ENCODE measurements around the gene NPAS4. TPM values are rescaled to one million over a fixed set of nuclear protein-coding genes. Genes with fewer than 3 reads are reported as not detected.

The NPAS4 gene
- total RNA-seq, 2 experiments from 2014 or later, result not detected

DNA sequence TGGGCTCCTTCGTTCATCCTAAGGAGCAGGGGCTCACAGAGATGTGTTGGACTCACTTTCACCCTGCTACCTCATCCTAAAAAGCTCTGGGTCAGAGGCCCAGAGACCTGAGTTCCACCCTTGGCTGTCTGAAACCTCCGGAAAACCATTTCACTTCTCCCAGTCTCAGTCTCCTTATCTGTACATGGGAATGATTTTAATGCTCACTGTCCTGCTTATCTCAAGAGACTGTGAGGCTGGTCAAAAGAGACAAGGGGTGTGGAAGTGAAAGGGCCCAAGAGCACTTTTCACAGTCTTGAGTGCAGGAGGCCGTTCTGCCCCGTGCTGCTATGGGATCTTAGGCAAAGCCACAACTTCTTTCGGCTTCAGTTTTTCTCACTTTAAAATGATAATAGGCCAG, 13.2 kb upstream of the NPAS4 start:
- Mint-ChIP-seq H3K4me3 (no peak overlapping the region), H3K27me3 (peaks cover 12% of the 10 kb centered on the region), H3K36me3 (no peaks in the 10 kb centered on the region), H3K27ac (no peak overlapping the region), H3K4me1 (ENCODE audit: low read depth) (peaks cover 4% of the 10 kb centered on the region), H3K9me3 (no peaks in the 10 kb centered on the region)
- POLR2A ChIA-PET, result no interaction called here
- DNase-seq, result no peak
- intact Hi-C loops (cut with micrococcal nuclease), result loop anchor here (1.0 to 2.0 kb wide), 5 partner anchors 11 to 271 kb away; partner anchors contain the start of genes DPP3 and MRPL11
- CTCF ChIA-PET, result interaction anchor here (0.7 to 4.9 kb wide), 14 partner anchors 10 to 390 kb away, joined by 3 to 104 read pairs (median 8); partner anchors contain the start of genes DPP3, MRPL11, NPAS4 and RBM4B

DNA sequence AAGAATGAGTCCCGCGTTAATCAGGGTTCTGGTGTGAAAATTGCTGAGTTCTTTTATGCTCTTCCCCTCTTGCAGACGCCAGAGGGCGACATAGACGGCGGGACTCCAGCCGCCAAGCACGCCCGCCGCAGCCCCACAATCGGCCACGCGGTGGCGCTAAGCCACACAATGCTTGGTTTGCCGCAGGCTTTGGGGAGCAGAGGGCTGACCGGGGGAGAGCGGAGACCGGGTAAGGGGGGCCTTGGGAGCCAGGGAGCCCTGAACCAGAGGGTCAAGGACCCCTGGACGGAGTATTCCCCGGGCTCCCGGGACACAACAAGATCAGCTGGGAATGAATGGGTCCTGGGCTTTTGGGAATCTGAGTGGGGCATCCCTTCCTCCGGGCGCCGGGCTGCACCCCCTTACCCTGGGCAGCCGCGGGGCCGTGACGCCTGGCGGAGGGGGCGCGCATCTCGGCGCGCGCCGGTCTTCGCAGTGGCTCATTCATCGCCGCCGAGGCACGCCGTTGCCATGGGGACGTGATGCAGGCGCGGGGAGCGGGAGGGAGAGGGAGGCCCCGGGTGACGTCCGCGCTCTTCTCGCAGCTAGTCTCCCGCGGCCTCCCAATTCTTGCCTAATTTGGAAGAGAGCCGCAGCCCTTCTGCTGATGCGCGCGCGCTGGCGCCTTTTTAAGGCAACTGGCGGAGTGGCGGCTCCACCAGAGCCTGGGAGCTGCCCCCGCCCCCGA, 12.2 kb upstream of the NPAS4 start:
- H3K4me3 Mint-ChIP-seq, result peak overlapping the region; percentile 67
- ChIA-PET CTCF (interaction anchor here (0.6 to 4.9 kb wide), 25 partner anchors 8 to 691 kb away, joined by 3 to 104 read pairs (median 4); partner anchors contain the start of genes DPP3, MRPL11, NPAS4 and PELI3), POLR2A (no interaction called here)
- H3K9me3 Mint-ChIP-seq, result no peaks in the 10 kb centered on the region
- intact Hi-C loops (cut with micrococcal nuclease), result loop anchor here (1.0 to 2.0 kb wide), 5 partner anchors 10 to 270 kb away; partner anchors contain the start of genes DPP3 and MRPL11
- DNase-seq, result peak; percentile 93
- H3K4me1 Mint-ChIP-seq (ENCODE audit: low read depth), result peaks cover 4% of the 10 kb centered on the region
- H3K36me3 Mint-ChIP-seq, result no peaks in the 10 kb centered on the region
- H3K27ac Mint-ChIP-seq, result no peak overlapping the region
- H3K27me3 Mint-ChIP-seq, result peaks cover 17% of the 10 kb centered on the region

DNA sequence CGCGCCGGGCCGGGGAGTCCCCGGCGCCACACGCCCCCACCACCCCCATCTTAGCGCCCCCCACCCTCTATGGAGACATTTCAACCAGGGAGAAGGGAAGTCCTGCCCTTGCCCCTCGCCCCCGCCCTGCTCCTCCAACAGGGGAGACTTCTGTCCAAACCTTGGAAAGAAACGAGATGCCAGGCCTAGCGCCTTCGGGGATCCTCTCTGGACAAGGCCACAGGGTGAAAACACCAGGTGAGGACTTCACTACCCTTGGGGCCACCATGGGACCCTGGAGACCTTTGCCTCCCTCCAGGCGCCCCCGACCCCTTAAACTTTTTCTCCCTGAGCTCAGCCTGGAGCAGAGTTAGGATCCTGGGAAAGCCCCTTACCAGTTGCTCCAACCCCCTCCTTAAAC, 11.6 kb upstream of the NPAS4 start:
- no peak for DNase-seq
- H3K9me3 Mint-ChIP-seq, result no peaks in the 10 kb centered on the region
- no peaks in the 10 kb centered on the region for H3K36me3 Mint-ChIP-seq
- H3K4me3 Mint-ChIP-seq, result no peak overlapping the region
- ChIA-PET CTCF (interaction anchor here (0.7 to 4.9 kb wide), 23 partner anchors 8 to 269 kb away, joined by 3 to 104 read pairs (median 5); partner anchors contain the start of genes DPP3, MRPL11, NPAS4 and PELI3), POLR2A (no interaction called here)
- H3K27me3 Mint-ChIP-seq, result peaks cover 18% of the 10 kb centered on the region
- no peak overlapping the region for H3K27ac Mint-ChIP-seq
- intact Hi-C loops (cut with micrococcal nuclease), result loop anchor here (2.0 kb wide), 1 partner anchor 30 kb away; the partner anchor contains the start of gene MRPL11
- peaks cover 4% of the 10 kb centered on the region for H3K4me1 Mint-ChIP-seq (ENCODE audit: low read depth)

DNA sequence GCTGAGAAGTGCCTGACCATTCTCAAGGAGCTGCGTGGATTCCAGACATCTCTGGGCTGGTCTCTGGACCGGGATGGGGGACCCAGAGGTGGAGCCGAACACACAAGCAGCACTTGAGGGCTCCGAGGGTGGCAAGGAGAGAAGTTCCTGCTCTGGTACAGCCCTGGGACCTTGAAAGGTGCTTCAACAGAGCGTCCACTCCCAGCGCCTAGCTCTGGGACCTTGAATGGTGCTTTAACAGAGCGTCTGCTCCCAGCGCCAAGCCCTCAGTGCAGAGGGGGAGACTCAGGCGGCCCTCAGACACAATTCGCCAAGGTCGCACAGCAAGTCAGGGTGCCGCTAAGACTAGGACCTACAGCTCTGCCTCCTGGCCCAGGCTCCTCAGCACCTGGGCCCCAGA, 10.6 kb upstream of the NPAS4 start:
- H3K9me3 Mint-ChIP-seq, result no peaks in the 10 kb centered on the region
- H3K27ac Mint-ChIP-seq, result no peak overlapping the region
- ChIA-PET POLR2A (no interaction called here), CTCF (interaction anchor here (0.6 to 4.9 kb wide), 6 partner anchors 7 to 273 kb away, joined by 3 to 104 read pairs (median 26); partner anchors contain the start of genes MRPL11, NPAS4 and RBM4B)
- no peaks in the 10 kb centered on the region for H3K36me3 Mint-ChIP-seq
- no peak for DNase-seq
- peaks cover 4% of the 10 kb centered on the region for H3K4me1 Mint-ChIP-seq (ENCODE audit: low read depth)
- intact Hi-C loops (cut with micrococcal nuclease), result no loop called here
- no peak overlapping the region for H3K4me3 Mint-ChIP-seq
- H3K27me3 Mint-ChIP-seq, result peaks cover 26% of the 10 kb centered on the region

DNA sequence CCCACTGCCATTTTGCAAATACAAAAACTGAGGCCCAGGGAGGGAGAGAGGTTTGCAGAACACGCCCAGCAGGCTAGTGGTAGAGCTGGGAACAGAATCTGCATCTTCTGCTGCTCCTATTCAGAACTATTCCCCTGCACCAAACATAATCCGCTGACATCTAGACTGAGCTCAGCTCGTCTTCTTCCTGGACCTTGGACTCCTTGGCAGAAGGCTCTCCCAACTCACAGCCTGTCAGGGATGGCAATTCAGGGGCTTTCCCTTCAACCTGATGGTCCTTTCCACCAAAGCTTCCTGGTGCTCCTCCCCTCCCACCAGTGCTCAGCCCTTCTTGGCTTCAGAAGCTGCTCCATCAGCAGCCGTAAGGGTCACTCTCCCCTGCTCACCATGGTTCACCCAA, 9.5 kb upstream of the NPAS4 start:
- POLR2A ChIA-PET, result no interaction called here
- Mint-ChIP-seq H3K4me3 (no peak overlapping the region), H3K9me3 (no peaks in the 10 kb centered on the region)

DNA sequence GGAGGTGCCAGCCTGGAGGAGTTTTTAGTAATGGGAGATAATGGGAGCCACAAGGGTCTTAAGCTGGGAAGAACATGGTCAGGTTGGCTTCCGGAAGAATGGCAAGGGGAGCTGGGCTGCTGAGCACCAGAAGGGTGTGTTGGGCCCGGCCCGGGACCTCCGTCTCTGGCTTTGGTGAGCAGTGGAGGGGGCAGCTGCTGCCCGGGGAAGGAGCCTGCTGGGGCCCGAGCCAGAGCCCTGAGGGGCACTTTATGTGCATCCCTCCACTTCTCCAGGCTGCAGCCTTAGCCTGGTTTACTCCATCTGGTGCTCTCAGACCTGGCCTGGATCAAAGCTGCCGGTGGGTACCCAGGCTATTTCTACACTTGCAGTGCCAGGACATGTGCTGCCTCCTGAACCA, 8.7 kb upstream of the NPAS4 start:
- H3K36me3 Mint-ChIP-seq, result no peaks in the 10 kb centered on the region
- intact Hi-C loops (cut with micrococcal nuclease), result no loop called here
- DNase-seq, result no peak
- POLR2A ChIA-PET, result no interaction called here
- H3K4me1 Mint-ChIP-seq (ENCODE audit: low read depth), result peaks cover 11% of the 10 kb centered on the region
- peaks cover 42% of the 10 kb centered on the region for H3K27me3 Mint-ChIP-seq
- no peak overlapping the region for H3K27ac Mint-ChIP-seq
- H3K4me3 Mint-ChIP-seq, result no peak overlapping the region
- CTCF ChIA-PET, result interaction anchor here (0.7 to 1.7 kb wide), 4 partner anchors 26 to 422 kb away, joined by 3 to 5 read pairs (median 4); partner anchors contain the start of gene MRPL11
- H3K9me3 Mint-ChIP-seq, result no peaks in the 10 kb centered on the region

More for the DNA sequence above, 9.5 kb upstream of the NPAS4 start:
- peaks cover 4% of the 10 kb centered on the region for H3K4me1 Mint-ChIP-seq (ENCODE audit: low read depth)
- no peaks in the 10 kb centered on the region for H3K36me3 Mint-ChIP-seq
- CTCF ChIA-PET, result interaction anchor here (1.1 to 4.4 kb wide), 4 partner anchors 10 to 267 kb away, joined by 4 to 25 read pairs (median 5); partner anchors contain the start of genes MRPL11 and NPAS4
- no peak for DNase-seq
- peaks cover 37% of the 10 kb centered on the region for H3K27me3 Mint-ChIP-seq
- intact Hi-C loops (cut with micrococcal nuclease), result no loop called here
- H3K27ac Mint-ChIP-seq, result no peak overlapping the region

DNA sequence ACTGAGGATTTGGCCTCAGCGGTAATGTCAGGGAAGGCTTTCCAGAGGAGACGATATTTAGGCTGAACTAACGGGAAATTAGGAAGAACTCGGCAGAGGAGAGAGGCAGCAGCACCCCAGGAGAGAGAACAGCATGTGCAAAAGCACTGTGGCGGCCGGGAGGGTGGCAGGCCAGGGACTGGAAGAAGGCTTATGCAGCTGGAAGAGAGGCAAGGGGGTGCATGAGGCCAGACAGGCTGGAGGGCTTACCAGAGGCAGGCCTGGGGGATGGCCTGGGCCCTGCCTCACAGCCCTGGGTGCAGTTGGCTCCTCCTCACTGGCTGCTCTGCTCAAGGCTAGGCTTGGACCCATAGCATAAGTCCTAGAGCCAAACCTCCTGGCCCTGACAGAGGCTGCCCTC, 7.7 kb upstream of the NPAS4 start:
- H3K36me3 Mint-ChIP-seq, result no peaks in the 10 kb centered on the region
- ChIA-PET CTCF (interaction anchor here (2.9 kb wide), 1 partner anchor 16 kb away, joined by 12 read pairs; no protein-coding TSS in a partner anchor), POLR2A (no interaction called here)
- H3K27me3 Mint-ChIP-seq, result peaks cover 53% of the 10 kb centered on the region
- DNase-seq, result no peak
- intact Hi-C loops (cut with micrococcal nuclease), result no loop called here
- no peak overlapping the region for H3K4me3 Mint-ChIP-seq
- H3K4me1 Mint-ChIP-seq (ENCODE audit: low read depth), result peaks cover 21% of the 10 kb centered on the region
- no peak overlapping the region for H3K27ac Mint-ChIP-seq
- H3K9me3 Mint-ChIP-seq, result no peaks in the 10 kb centered on the region

DNA sequence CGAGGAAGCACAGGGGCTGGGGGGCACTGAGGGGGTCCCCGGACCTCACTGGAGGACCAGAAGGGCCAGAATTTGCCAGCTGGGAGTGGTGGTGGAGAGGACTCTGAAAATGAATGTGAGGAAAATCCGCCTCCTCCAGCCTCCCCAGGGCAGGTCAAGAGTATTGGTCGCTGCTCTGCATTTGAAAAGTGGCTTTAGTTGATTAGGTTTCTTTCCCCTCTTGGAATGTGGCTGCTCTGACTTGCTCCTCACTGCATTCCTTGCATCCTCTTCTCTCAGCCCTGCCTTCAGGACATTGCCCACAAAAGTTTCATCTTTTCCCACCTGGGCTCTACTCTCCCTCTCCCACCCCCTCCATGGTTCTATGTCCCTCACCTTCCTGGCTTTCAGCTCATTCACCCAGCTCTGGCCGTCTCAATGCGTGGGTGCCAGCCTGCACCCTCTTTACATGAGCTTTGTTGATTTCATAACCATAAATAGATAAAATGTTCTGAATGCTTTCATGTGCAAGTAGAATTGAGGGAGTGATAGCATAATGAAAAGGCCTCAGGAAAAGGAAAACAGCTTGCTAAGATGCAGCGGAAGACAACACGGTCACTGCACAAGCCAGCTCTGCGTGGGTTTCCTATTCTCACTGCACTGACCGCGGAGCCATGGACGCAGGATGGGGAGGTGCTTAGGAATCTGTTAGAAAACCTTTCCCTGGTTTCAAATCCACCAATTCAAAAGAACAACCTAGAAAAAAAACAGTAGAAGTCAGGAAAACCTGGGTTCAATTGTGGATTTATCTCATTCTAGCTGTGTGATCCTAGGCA, 6.5 kb upstream of the NPAS4 start:
- H3K4me1 Mint-ChIP-seq (ENCODE audit: low read depth), result peaks cover 26% of the 10 kb centered on the region
- CTCF ChIA-PET, result interaction anchor here (0.6 to 2.9 kb wide), 6 partner anchors 15 to 203 kb away, joined by 3 to 12 read pairs (median 3); partner anchors contain the start of gene MRPL11
- no peaks in the 10 kb centered on the region for H3K36me3 Mint-ChIP-seq

DNA sequence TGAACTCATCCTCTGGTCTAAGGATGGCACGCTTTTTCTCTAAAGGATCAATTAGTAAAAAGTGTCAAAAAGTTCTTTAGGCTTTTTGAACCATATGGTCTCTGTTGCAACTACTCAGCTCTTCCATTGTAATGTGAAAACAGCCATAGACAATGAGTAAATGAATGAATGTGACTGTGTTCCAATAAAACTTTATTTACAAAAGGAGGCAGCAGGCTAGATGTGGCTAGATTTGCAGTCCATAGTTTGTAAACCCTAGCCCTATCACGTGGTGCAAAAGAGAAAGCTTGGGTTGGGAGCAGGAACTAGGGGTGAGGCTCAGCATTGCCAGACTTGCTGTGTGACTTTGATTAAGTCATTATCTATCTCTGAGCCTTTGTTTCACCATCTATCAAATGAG, 5.4 kb upstream of the NPAS4 start:
- H3K36me3 Mint-ChIP-seq, result no peaks in the 10 kb centered on the region
- no peak overlapping the region for H3K4me3 Mint-ChIP-seq
- peaks cover 58% of the 10 kb centered on the region for H3K27me3 Mint-ChIP-seq
- H3K27ac Mint-ChIP-seq, result no peak overlapping the region
- CTCF ChIA-PET, result interaction anchor here (1.0 to 2.9 kb wide), 4 partner anchors 14 to 26 kb away, joined by 3 to 12 read pairs (median 4); partner anchors contain the start of gene MRPL11
- intact Hi-C loops (cut with micrococcal nuclease), result no loop called here
- no peaks in the 10 kb centered on the region for H3K9me3 Mint-ChIP-seq
- DNase-seq, result no peak
- H3K4me1 Mint-ChIP-seq (ENCODE audit: low read depth), result peaks cover 29% of the 10 kb centered on the region
- POLR2A ChIA-PET, result no interaction called here

More for the DNA sequence above, 6.5 kb upstream of the NPAS4 start:
- POLR2A ChIA-PET, result no interaction called here
- intact Hi-C loops (cut with micrococcal nuclease), result no loop called here
- DNase-seq, result no peak
- H3K4me3 Mint-ChIP-seq, result no peak overlapping the region
- H3K27ac Mint-ChIP-seq, result no peak overlapping the region
- no peaks in the 10 kb centered on the region for H3K9me3 Mint-ChIP-seq
- peaks cover 59% of the 10 kb centered on the region for H3K27me3 Mint-ChIP-seq

DNA sequence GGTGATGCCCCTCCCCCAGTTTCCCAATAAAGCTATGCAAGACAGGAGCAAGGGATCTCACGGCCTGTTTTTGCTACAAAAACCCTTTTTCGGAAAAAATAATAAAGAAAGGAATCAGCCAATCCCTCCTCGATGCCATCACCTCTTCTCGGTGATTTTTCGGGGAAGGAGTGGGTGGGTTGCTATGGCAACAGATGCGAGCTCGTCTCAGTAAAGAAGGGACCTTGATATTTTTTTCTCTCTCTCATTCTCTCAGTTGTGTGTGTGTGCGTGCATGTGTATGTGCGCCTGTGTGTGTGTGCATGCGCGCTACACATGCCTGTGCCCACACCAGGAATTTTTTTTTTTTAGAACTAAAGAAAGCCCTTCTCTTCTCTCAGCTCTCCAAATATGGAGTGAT, 3.8 kb upstream of the NPAS4 start:
- peaks cover 29% of the 10 kb centered on the region for H3K4me1 Mint-ChIP-seq (ENCODE audit: low read depth)

DNA sequence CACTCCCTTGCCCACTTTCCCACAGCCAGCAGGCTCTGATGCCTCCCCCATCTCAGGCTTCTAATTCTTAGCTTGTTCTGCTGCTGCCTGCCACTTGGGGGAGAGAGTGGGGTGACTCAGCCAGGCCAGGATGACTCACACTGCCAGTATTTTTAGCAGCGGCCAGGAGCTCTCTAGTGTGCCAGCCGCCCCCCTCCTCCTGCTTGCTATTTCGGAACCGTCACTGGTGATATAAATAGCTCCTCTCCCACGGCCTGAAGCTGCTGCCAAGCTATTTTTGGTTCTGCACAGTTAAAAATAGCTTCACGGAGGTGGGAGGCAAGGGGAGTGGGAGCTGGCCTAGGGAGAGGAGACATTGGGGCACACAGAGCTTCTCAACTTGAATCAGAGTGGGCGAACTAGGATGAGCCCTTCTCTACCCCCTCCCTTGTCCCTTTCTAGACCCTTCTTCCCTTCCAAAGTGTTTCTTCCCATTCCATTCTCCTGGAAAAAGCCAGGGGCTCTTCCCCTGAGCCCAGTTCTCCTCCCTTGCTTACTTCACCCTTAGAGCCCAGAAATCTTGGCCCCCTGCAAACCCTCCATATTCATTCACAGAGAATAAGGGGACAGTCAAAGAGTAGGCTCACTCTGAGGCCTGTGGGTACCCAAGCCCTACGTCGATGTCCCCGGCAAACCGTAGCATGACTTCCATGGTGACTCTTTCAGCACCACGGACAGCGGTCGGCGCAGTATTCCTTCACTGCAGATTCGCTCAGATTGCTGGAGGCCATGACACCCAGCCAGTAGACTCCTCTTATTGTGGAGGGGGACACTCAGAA, 2.5 kb upstream of the NPAS4 start:
- Mint-ChIP-seq H3K36me3 (no peaks in the 10 kb centered on the region), H3K27ac (no peak overlapping the region), H3K4me3 (peak overlapping the region; percentile 42), H3K9me3 (no peaks in the 10 kb centered on the region), H3K4me1 (ENCODE audit: low read depth) (peaks cover 29% of the 10 kb centered on the region), H3K27me3 (peaks cover 50% of the 10 kb centered on the region)
- peak; percentile 87 for DNase-seq
- CTCF ChIA-PET, result interaction anchor here (0.8 to 2.8 kb wide), 11 partner anchors 10 to 259 kb away, joined by 3 to 27 read pairs (median 5); partner anchors contain the start of genes DPP3, MRPL11, PELI3 and RBM4B
- POLR2A ChIA-PET, result interaction anchor here (0.6 to 1.0 kb wide), 2 partner anchors 48 to 61 kb away, joined by 3 to 4 read pairs; partner anchors contain the start of gene DPP3
- intact Hi-C loops (cut with micrococcal nuclease), result loop anchor here (1.0 kb wide), 1 partner anchor 10 kb away; no protein-coding TSS in a partner anchor

More for the DNA sequence above, 3.8 kb upstream of the NPAS4 start:
- no peak overlapping the region for H3K4me3 Mint-ChIP-seq
- no peak overlapping the region for H3K27ac Mint-ChIP-seq
- peaks cover 55% of the 10 kb centered on the region for H3K27me3 Mint-ChIP-seq
- no peaks in the 10 kb centered on the region for H3K9me3 Mint-ChIP-seq
- H3K36me3 Mint-ChIP-seq, result no peaks in the 10 kb centered on the region
- ChIA-PET POLR2A (no interaction called here), CTCF (interaction anchor here (0.6 to 2.8 kb wide), 10 partner anchors 9 to 261 kb away, joined by 3 to 27 read pairs (median 4); partner anchors contain the start of genes DPP3, MRPL11 and RBM4B)
- DNase-seq, result peak; percentile 70
- intact Hi-C loops (cut with micrococcal nuclease), result no loop called here

Measured in activated CD4-positive, alpha-beta memory T cell treated with anti-CD3 and anti-CD28 coated beads for 36 hours (primary cell).